GM19452 (cell line): ENCODE results near the gene DPEP1.
"Not testable (repeated sequence)": the region's sequence is repeated elsewhere in the genome, so short reads cannot be mapped to it uniquely, and the experiment has no call there.

Source experiments
- ATAC-seq: cut with Tn5 transposase; IDR thresholded peaks from one replicate; pipeline ENCODE4 v1.9.1; 2021; ENCODE audit not compliant: unreplicated experiment

Gene DPEP1

GRCh38 chr16:89645122-89645521 is 31.7 kb downstream of the DPEP1 start:
- no peak for ATAC-seq

- ATAC-seq, result no peak
These were observed 32.8 kb downstream of the DPEP1 start for GRCh38 chr16:89646270-89646669.

DNA sequence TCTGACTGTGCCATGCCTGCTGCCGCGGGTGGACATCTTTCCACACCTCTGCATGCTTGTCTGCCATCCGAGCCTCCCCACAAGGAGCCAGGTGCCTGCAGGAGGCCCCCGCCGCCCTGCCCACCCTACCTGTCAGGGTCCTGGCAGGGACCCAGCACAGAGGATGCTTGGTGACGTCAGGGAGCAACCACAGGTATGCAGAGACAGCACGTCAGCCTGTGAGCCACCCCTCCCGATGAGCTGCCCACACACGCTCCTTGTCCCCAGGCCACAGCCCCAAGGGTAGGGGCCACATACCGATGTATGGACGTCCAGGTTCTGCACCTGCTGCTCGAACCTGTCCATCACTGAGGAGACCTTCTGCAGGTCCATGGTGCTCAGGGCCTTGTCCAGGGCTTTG is 33.5 kb downstream of the DPEP1 start:
- no peak for ATAC-seq

GRCh38 chr16:89651584-89651983 is 38.1 kb downstream of the DPEP1 start:
- ATAC-seq, result no peak

DNA sequence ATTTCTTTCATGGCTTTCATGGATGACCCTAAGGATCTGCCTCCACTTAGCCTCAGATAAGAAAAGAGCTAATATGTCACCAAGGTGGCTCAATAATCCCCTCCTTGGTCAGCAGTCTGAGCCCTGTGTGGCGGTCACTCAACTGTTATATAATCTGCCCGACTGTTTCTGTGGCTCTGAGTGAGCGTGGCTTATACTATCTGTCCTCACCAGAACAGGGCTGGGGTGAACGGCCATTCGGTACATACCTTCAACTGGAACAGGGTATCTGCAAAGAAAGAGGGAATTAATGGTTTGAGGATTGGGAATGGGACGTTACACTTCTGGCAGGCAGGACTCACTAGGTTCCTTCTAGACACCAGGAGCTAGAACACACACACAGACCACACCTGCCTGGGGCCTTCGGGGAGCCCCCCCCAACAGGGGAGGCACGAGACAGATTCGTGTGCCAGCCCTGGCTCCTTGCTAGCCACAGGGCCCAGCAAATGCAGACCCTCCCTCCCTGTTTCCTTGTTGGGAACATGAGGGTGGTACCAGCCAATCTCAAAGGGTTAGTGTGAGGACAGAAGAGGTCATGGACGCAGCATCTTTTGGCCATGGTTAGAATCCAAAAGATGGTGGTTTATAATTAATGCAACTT is 40.3 kb downstream of the DPEP1 start:
- ATAC-seq, result no peak

DNA sequence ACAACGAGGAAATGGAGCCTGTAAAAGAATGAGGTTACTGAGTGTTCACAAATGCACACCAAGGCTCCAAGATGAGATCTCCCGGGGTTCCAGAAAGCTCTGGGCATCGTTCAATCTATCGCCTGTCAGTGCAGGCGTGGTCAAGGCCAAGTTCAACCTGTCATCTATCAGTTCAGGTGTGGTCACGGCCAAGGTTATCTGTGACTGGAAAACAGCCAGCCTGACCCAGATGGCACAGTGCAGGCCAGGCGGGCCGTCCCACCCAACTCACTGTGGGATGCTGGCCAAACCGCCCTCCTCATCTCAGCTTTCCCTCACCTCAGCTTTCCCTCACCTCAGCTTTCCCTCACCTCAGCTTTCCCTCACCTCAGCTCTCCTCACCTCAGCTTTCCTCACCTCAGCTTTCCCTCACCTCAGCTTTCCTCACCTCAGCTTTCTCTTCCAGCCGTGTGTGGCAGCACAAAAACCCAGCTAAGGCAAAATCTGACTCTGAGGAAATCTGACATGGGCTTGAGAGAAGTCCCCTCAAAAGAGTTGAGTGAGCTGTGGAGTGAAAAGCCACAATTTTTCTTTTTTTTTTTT is 41.7 kb downstream of the DPEP1 start:
- ATAC-seq, result no peak

DNA sequence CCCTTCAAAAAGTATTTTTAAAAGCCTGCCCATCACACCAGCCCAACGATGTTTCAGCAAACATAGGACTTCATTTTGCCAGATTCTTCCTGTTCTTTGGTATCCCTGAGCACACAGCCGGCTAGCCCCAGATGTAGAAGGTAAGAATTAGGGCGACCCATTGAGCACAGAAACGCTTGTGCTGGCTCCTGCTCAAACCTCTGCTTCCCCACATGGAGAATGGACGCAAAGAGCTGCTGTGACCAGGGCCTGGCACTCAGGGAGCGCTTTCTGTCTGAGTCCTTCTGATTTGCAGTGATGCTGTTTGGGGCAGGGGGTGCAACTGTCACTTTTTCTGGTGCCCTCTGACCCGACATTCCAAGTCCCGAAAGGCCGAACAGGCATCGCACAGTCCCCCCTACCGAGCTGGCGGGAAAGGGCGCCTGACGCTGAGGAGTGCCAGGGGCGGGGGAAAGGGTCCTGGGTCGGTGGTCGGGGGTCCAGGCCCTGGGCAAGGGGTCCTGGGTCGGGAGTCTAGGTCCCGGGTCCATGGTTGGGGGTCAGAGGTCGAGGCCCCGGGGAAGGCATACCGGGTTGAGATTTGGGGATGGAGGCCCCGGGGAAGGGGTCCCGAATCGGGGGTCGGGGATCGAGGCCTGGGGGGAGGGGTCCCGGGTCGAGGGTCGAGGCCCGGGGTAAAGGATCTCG is 43.1 kb downstream of the DPEP1 start:
- no peak for ATAC-seq

DNA sequence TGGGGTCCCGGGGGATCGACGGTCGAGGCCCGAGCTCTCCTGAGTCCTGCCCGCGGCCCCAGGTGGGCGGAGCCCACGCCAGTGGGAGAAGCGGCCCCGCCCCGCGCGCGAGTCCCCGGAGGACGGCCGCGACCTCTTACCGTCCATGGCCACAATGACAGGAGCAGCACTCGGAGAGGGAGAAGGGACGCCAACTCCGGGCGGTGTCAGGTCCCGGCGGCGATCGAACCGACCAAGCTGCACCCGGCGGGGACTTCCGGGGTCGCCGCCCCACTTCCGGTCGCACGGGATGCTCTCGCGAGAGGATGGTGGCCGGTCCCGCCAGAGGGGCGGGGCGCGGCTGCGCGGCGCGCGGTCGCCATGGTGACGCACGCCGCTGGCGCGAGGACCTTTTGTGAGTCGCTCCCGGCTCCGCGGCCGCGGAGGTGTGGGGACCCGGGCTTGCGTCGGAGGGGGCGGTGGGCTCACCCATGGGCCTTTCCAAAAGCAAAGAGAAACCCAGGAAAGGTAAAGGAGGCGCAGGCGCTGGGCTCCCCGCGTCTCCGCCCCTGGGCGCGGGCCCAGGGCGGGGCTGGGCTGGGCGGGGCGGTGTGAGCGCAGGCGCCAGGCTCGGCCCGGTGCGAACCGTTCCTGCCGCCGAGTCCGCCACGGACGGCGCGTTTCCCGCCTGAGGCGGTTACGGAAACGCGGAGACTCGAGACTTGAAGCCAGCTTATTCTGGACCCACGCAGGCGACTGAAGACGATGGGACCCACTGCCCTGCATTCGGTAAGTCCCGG is 44.2 kb downstream of the DPEP1 start, which contains the start of the genes CHMP1A and SPATA33:
CHMP1A (minus strand) TSS at position 267 of the 779 bp plus-strand sequence; CDS start at position 147, 120 bp downstream.
SPATA33 (plus strand) TSS at position 395 of the 779 bp plus-strand sequence; CDS start at position 471, 76 bp downstream.
- peak; percentile 90 for ATAC-seq

- ATAC-seq, result no peak
These were observed 44.9 kb downstream of the DPEP1 start for GRCh38 chr16:89658221-89658879.

DNA sequence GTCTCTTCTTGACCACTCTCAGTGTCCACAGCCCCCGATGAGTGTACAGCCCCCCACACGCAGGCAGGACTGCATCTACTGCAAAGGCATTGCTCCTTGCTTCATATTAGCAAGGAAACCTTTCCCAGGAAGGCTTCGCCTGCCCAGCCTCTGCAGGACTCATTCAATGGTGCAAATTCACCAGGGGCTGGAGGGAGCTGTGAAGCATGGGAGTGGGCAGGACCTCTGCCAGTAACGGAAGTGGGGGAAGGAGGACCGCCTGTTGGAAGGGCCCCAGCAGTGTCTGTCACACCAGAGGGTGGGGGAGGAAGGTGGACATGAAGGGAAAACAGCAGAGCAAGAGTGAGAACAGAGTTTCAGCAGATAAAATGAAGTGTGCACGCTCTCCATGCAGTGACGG is 46.7 kb downstream of the DPEP1 start:
- no peak for ATAC-seq

- no peak for ATAC-seq
These were observed 47.8 kb downstream of the DPEP1 start for GRCh38 chr16:89661215-89661614.

DNA sequence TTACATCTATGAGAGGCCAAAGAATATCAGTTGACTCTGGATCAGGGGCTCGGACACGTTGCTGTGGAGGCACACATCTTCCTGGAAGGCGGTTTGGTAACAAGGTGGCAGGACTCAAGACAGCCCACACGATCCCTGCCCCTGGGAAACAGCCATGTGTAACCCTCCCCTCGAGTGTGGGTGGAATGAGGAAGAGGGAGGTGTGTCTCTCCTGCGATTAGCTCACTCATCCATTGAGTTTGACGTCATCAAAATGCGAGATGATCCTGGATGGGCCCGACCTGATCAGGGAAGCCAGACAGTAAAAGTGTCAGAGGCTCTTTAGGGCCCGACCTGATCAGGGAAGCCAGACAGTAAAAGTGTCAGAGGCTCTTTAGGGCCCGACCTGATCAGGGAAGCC is 50.8 kb downstream of the DPEP1 start:
- not testable (repeated sequence) for ATAC-seq

GRCh38 chr16:89667000-89667399 is 53.6 kb downstream of the DPEP1 start:
- ATAC-seq, result not testable (repeated sequence)

DNA sequence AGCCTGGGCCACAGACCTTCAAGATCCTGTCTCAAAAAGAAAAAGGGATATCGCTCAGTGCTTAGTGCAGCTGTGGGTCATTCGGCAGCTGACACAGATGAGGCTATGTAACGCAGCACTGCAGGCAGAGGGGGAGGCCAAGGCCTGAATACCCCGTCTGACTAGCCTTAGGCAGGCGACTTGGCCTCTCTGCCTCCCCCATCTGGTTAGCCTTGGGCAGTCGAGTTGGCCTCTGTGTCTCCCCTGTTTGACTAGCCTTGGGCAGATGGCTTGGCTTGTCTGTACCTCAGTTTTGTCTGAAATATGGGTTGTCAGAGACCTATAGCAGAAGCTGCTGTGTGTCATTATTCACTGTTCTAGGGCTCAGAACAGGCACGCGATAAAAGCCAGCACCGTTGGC is 54.2 kb downstream of the DPEP1 start:
- ATAC-seq, result no peak

DNA sequence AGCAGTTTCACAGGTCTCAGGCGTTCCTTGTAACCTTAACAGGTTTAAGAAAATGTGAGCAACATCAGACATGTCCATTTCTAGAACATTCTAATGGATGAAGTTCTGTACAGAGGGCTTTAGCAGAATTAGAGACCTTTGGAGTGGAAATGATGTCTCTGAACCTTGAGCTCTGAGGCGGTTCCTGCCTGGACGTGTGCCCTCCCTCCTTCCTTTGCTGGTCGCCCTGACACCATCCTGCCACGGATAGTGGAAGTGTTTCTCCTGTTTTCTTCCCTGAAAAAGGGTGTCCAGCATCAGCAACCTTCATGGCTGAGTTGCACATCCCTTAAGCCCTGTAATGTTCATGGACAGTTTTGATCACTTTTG is 55.3 kb downstream of the DPEP1 start:
- ATAC-seq, result no peak

DNA sequence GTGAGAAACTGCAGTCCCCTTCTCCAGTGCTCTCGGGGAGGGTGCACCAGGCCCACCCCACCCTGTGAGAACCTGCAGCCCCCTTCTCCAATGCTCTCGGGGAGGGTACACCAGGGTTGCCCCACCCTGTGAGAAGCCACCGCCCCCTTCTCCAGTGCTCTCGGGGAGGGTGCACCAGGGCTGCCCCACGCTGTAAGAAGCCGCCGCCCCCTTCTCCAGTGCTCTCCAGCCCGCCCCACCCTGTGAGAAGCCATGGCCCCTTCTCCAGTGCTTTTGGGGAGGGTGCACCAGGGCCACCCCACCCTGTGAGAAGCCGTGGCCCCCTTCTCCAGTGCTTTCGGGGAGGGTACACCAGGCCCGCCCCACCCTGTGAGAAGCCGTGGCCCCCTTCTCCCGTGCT is 56.3 kb downstream of the DPEP1 start:
- no peak for ATAC-seq

GRCh38 chr16:89670496-89671431 is 57.3 kb downstream of the DPEP1 start:
- ATAC-seq, result no peak

DNA sequence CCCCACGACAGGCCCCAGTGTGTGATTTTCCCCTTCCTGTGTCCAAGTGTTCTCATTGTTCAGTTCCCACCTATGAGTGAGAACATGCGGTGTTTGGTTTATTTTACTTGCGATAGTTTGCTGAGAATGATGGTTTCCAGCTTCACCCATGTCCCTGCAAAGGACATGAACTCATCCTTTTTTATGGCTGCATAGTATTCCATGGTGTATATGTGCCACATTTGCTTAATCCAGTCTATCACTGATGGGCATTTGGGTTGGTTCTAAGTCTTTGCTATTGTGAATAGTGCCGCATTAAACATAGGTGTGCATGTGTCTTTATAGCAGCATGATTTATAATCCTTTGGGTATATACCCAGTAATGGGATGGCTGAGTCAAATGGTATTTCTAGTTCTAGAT is 58.1 kb downstream of the DPEP1 start:
- ATAC-seq, result not testable (repeated sequence)

GRCh38 chr16:89672177-89672941 is 58.9 kb downstream of the DPEP1 start:
- no peak for ATAC-seq
